Measurements from ENCODE around the gene NRXN3.

- TF ChIP-seq, protein P1, sequence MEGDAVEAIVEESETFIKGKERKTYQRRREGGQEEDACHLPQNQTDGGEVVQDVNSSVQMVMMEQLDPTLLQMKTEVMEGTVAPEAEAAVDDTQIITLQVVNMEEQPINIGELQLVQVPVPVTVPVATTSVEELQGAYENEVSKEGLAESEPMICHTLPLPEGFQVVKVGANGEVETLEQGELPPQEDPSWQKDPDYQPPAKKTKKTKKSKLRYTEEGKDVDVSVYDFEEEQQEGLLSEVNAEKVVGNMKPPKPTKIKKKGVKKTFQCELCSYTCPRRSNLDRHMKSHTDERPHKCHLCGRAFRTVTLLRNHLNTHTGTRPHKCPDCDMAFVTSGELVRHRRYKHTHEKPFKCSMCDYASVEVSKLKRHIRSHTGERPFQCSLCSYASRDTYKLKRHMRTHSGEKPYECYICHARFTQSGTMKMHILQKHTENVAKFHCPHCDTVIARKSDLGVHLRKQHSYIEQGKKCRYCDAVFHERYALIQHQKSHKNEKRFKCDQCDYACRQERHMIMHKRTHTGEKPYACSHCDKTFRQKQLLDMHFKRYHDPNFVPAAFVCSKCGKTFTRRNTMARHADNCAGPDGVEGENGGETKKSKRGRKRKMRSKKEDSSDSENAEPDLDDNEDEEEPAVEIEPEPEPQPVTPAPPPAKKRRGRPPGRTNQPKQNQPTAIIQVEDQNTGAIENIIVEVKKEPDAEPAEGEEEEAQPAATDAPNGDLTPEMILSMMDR (conservative IDR thresholded peaks at IDR 0.05; ENCODE audit: low read depth, low read length): no peak
- TF ChIP-seq FOS (IDR thresholded peaks at IDR 0.05; ENCODE audit: low read depth, low read length) (no peak), CHD1 (IDR thresholded peaks at IDR 0.05; ENCODE audit: low read depth, low read length) (no peak)
- TF ChIP-seq, protein P2, sequence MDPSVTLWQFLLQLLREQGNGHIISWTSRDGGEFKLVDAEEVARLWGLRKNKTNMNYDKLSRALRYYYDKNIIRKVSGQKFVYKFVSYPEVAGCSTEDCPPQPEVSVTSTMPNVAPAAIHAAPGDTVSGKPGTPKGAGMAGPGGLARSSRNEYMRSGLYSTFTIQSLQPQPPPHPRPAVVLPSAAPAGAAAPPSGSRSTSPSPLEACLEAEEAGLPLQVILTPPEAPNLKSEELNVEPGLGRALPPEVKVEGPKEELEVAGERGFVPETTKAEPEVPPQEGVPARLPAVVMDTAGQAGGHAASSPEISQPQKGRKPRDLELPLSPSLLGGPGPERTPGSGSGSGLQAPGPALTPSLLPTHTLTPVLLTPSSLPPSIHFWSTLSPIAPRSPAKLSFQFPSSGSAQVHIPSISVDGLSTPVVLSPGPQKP (IDR thresholded peaks at IDR 0.05; ENCODE audit: borderline replicate concordance, low read depth, low read length): no peak
Observed at GRCh38 chr14:79703209-79703608, 1533.0 kb downstream of the NRXN3 start.

All from IMR-90 (cell line).